Astrocyte (in vitro differentiated cells and primary cell): Measurements from ENCODE around the gene GRIK1. TPM values are rescaled to one million over a fixed set of nuclear protein-coding genes. Genes with fewer than 3 reads are reported as not detected.
A peak's percentile ranks its signal among the peaks of the same experiment; 100 is the strongest.

ENCODE experiments used
- DNase-seq: peaks from one replicate; pipeline ENCODE4 v3.0.0-alpha.2; 2010; ENCODE audit warnings: low read depth
- FAIRE-seq: peaks from 2 replicates; lab custom pipeline; 2011; peaks lifted over from hg19 to GRCh38; lab: Jason Lieb, UNC
- H2AFZ ChIP-seq: 2 replicates; pipeline ENCODE4 v1.6.0; 2012; ENCODE audit warnings: low read depth, low read length, inconsistent platforms
- H3K27ac ChIP-seq: 2 replicates; pipeline ENCODE4 v1.5.1; 2011; ENCODE audit warnings: low read depth, low read length, inconsistent platforms
- H3K27me3 ChIP-seq: 2 replicates; pipeline ENCODE4 v1.6.0; 2011; ENCODE audit warnings: low read length, inconsistent platforms; ENCODE audit not compliant: insufficient read depth
- H3K36me3 ChIP-seq: 2 replicates; pipeline ENCODE4 v1.5.1; 2011; ENCODE audit warnings: low read length, inconsistent platforms; ENCODE audit not compliant: insufficient read depth
- H3K4me1 ChIP-seq: 2 replicates; pipeline ENCODE4 v1.5.1; 2011; ENCODE audit warnings: low read length, inconsistent platforms; ENCODE audit not compliant: insufficient read depth
- H3K4me2 ChIP-seq: 2 replicates; pipeline ENCODE4 v1.6.0; 2012; ENCODE audit warnings: low read length, inconsistent platforms
- H3K4me3 ChIP-seq: 2 replicates; pipeline ENCODE4 v1.5.1; 2011; ENCODE audit warnings: low read depth, mild to moderate bottlenecking, low read length, inconsistent platforms; ENCODE audit not compliant: insufficient read depth
- H3K79me2 ChIP-seq: 2 replicates; pipeline ENCODE4 v1.6.0; 2012; ENCODE audit warnings: mild to moderate bottlenecking, low read length, inconsistent platforms; ENCODE audit not compliant: insufficient read depth
- H3K9ac ChIP-seq: 2 replicates; pipeline ENCODE4 v1.6.0; 2012; ENCODE audit warnings: mild to moderate bottlenecking, low read length, inconsistent platforms
- H3K9me3 ChIP-seq: 2 replicates; pipeline ENCODE4 v1.5.1; 2012; ENCODE audit warnings: low read depth, mild to moderate bottlenecking, low read length, inconsistent platforms; ENCODE audit not compliant: insufficient read depth
- H4K20me1 ChIP-seq: 2 replicates; pipeline ENCODE4 v1.6.0; 2012; ENCODE audit warnings: low read length, inconsistent platforms; ENCODE audit not compliant: insufficient read depth
- H3K27ac Mint-ChIP-seq: one replicate; pipeline ENCODE4 v1.8.0; 2021; ENCODE audit warnings: mild to moderate bottlenecking, mixed read lengths; ENCODE audit not compliant: unreplicated experiment
- H3K27me3 Mint-ChIP-seq: one replicate; pipeline ENCODE4 v1.8.0; 2021; ENCODE audit warnings: low read depth, mixed read lengths; ENCODE audit not compliant: unreplicated experiment
- H3K36me3 Mint-ChIP-seq: one replicate; pipeline ENCODE4 v1.8.0; 2021; ENCODE audit warnings: low read depth, mixed read lengths; ENCODE audit not compliant: unreplicated experiment
- H3K4me1 Mint-ChIP-seq: one replicate; pipeline ENCODE4 v1.8.0; 2021; ENCODE audit warnings: low read depth, mixed read lengths; ENCODE audit not compliant: unreplicated experiment
- H3K4me3 Mint-ChIP-seq: one replicate; pipeline ENCODE4 v1.8.0; 2021; ENCODE audit warnings: mild to moderate bottlenecking, moderate library complexity, mixed read lengths; ENCODE audit not compliant: unreplicated experiment
- H3K9me3 Mint-ChIP-seq: one replicate; pipeline ENCODE4 v1.8.0; 2021; ENCODE audit warnings: mild to moderate bottlenecking, mixed read lengths; ENCODE audit not compliant: unreplicated experiment
- CTCF ChIP-seq: IDR thresholded peaks from 2 replicates; pipeline ENCODE4 v1.5.1; 2011; ENCODE audit warnings: low read depth, mild to moderate bottlenecking, inconsistent platforms, low read length, moderate library complexity; ENCODE audit not compliant: insufficient read depth
- EZH2 ChIP-seq: IDR thresholded peaks from 2 replicates; pipeline ENCODE4 v1.6.1; 2012; ENCODE audit warnings: mild to moderate bottlenecking, low read length, inconsistent platforms; ENCODE audit not compliant: insufficient read depth
- total RNA-seq: library from RNA; stranded (reverse); gene quantifications from 2 replicates; pipeline ENCODE4 v1.2.1, GENCODE V29; 2021

GRIK1 gene
- total RNA-seq, 1 donor from 2014 or later: not detected

GRCh38 chr21:29546071-29546470 is 393.7 kb downstream of the GRIK1 start:
- H3K9me3 Mint-ChIP-seq: no peaks in the 10 kb centered on the region
- no peak overlapping the region for H3K4me3 ChIP-seq
- no peaks in the 10 kb centered on the region for H3K9me3 ChIP-seq
- no peaks in the 10 kb centered on the region for H3K36me3 Mint-ChIP-seq
- H3K27me3 Mint-ChIP-seq: no peaks in the 10 kb centered on the region
- H3K4me1 ChIP-seq: no peaks in the 10 kb centered on the region
- TF ChIP-seq EZH2 (no peak), CTCF (no peak)
- no peaks in the 10 kb centered on the region for H4K20me1 ChIP-seq
- H3K4me2 ChIP-seq: no peak overlapping the region
- H3K4me1 Mint-ChIP-seq: peaks cover 1% of the 10 kb centered on the region
- H3K9ac ChIP-seq: no peak overlapping the region
- no peaks in the 10 kb centered on the region for H3K79me2 ChIP-seq
- no peak overlapping the region for H2AFZ ChIP-seq
- H3K4me3 Mint-ChIP-seq: no peak overlapping the region
- no peaks in the 10 kb centered on the region for H3K27me3 ChIP-seq
- H3K36me3 ChIP-seq: no peaks in the 10 kb centered on the region
- no peak overlapping the region for H3K27ac ChIP-seq
- no peak overlapping the region for H3K27ac Mint-ChIP-seq
- peak; percentile 26 for DNase-seq
- no peak for FAIRE-seq

GRCh38 chr21:29540289-29540688 is 399.5 kb downstream of the GRIK1 start:
- Mint-ChIP-seq H3K27me3 (no peaks in the 10 kb centered on the region), H3K27ac (no peak overlapping the region), H3K9me3 (no peaks in the 10 kb centered on the region), H3K4me1 (peaks cover 13% of the 10 kb centered on the region), H3K36me3 (no peaks in the 10 kb centered on the region), H3K4me3 (no peak overlapping the region)
- H4K20me1 ChIP-seq: no peaks in the 10 kb centered on the region
- no peaks in the 10 kb centered on the region for H3K27me3 ChIP-seq
- no peak overlapping the region for H3K4me3 ChIP-seq
- H2AFZ ChIP-seq: no peak overlapping the region
- no peak for TF ChIP-seq CTCF
- no peak for TF ChIP-seq EZH2
- H3K27ac ChIP-seq: no peak overlapping the region
- H3K4me1 ChIP-seq: peaks cover 13% of the 10 kb centered on the region
- no peaks in the 10 kb centered on the region for H3K36me3 ChIP-seq
- DNase-seq (no peak), FAIRE-seq (no peak)
- H3K9me3 ChIP-seq: no peaks in the 10 kb centered on the region
- H3K79me2 ChIP-seq: no peaks in the 10 kb centered on the region
- no peak overlapping the region for H3K4me2 ChIP-seq
- no peak overlapping the region for H3K9ac ChIP-seq

DNA sequence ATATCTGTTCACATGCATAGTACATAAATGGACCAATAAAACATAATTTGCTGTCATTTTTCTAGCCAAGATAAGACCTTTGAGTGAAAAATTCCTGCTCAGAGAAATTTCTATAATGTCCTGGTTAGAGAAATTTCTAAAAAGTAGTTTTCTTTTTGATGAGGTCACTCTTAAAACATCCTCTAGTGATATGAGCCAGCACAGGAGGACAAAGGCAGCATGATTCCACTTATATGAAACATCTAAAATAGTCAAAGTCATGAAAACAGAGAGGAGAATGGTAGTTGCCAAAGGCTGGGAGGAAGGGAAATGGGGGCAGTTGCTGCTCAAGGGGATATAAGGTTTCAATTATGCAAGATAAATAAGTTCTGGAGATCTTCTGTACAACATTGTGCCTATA is 401.7 kb downstream of the GRIK1 start:
- TF ChIP-seq EZH2 (no peak), CTCF (no peak)
- peak overlapping the region; percentile 3 for H2AFZ ChIP-seq
- Mint-ChIP-seq H3K4me3 (no peak overlapping the region), H3K4me1 (peaks cover 11% of the 10 kb centered on the region), H3K27me3 (no peaks in the 10 kb centered on the region), H3K36me3 (no peaks in the 10 kb centered on the region), H3K27ac (peak overlapping the region; percentile 68), H3K9me3 (no peaks in the 10 kb centered on the region)
- H3K27ac ChIP-seq: peak overlapping the region; percentile 24
- H3K9me3 ChIP-seq: no peaks in the 10 kb centered on the region
- H3K79me2 ChIP-seq: no peaks in the 10 kb centered on the region
- H3K4me3 ChIP-seq: no peak overlapping the region
- H3K9ac ChIP-seq: no peak overlapping the region
- H3K27me3 ChIP-seq: no peaks in the 10 kb centered on the region
- peak overlapping the region; percentile 57 for H3K4me2 ChIP-seq
- FAIRE-seq (peak; percentile 88), DNase-seq (peak; percentile 67)
- peaks cover 13% of the 10 kb centered on the region for H3K4me1 ChIP-seq
- H4K20me1 ChIP-seq: no peaks in the 10 kb centered on the region
- no peaks in the 10 kb centered on the region for H3K36me3 ChIP-seq
